ENCODE data around the gene OR4F15.
"Not testable (repeated sequence)": the region's sequence is repeated elsewhere in the genome, so short reads cannot be mapped to it uniquely, and the experiment has no call there.

Gene OR4F15

DNA sequence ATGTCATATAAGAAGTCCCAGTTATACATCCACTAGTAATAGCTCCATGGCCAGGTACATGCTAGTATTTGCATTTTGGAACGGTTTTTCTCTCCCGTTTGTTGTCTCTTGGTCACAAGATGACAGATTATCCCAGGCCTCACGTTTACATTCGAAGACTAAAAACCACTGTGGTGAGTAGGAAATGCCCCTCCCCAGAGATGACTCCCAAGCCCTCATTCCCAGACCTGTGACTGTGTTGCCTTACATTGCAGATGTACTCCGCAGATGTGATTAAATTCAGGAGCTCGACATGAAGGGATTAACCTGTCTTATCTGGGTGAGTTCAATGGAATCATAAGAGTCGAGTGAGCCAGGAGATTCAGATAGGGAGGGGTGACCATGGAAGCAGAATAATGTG, 18.0 kb upstream of the OR4F15 start:
- H3K4me1 ChIP-seq (ENCODE audit: control insufficient read depth in 1 of 2, insufficient read depth in 1 of 2, low read depth in 1 of 2, low read length in 1 of 2); H3K27ac ChIP-seq; H3K9me3 ChIP-seq; H3K36me3 ChIP-seq; H3K4me3 ChIP-seq (ENCODE audit: low read depth in 1 of 2, low read length in 1 of 2): not testable (repeated sequence)
- H3K27me3 ChIP-seq: peaks cover 18% of the 10 kb centered on the region

DNA sequence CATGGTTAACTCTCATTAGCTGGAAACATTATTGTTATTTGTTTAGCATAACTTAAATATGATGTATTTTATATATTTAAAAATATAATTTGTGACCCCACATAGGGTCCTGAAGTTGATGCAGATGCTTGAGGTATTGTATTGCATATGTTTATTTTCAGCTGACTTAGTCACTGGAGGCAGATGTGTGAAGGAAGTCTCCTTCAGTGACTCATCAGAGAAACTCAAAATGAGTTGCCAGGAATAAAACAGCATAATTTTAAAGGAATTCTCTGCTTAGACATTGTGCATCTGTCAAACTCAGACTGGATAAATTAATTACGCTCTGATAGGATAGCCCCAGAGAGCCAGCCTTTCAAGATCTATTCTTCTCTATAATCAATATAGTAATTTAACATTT, 16.5 kb upstream of the OR4F15 start:
- Histone ChIP-seq H3K27me3 (peaks cover 12% of the 10 kb centered on the region), H3K9me3 (no peaks in the 10 kb centered on the region), H3K36me3 (no peaks in the 10 kb centered on the region), H3K4me1 (ENCODE audit: control insufficient read depth in 1 of 2, insufficient read depth in 1 of 2, low read depth in 1 of 2, low read length in 1 of 2) (no peaks in the 10 kb centered on the region), H3K27ac (no peak overlapping the region), H3K4me3 (ENCODE audit: low read depth in 1 of 2, low read length in 1 of 2) (no peak overlapping the region)
- TF ChIP-seq, protein P1, sequence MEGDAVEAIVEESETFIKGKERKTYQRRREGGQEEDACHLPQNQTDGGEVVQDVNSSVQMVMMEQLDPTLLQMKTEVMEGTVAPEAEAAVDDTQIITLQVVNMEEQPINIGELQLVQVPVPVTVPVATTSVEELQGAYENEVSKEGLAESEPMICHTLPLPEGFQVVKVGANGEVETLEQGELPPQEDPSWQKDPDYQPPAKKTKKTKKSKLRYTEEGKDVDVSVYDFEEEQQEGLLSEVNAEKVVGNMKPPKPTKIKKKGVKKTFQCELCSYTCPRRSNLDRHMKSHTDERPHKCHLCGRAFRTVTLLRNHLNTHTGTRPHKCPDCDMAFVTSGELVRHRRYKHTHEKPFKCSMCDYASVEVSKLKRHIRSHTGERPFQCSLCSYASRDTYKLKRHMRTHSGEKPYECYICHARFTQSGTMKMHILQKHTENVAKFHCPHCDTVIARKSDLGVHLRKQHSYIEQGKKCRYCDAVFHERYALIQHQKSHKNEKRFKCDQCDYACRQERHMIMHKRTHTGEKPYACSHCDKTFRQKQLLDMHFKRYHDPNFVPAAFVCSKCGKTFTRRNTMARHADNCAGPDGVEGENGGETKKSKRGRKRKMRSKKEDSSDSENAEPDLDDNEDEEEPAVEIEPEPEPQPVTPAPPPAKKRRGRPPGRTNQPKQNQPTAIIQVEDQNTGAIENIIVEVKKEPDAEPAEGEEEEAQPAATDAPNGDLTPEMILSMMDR (IDR thresholded peaks at IDR 0.05): no peak

DNA sequence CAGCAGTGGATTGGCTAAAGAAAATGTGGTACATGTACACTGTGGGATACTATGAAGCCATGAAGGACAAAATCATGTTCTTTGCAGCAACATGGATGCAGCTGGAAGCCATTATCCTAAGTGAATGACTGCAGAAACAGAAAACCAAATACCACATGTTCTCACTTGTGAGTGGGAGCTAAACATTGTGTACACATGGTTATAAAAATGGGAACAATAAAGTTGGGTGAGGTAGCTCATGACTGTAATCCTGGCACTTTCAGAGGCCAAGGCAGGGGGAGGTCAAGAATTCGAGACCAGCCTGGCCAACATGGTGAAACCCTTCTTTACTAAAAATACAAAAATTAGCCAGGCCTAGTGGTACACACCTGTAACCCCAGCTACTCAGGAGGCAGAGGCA, 12.3 kb upstream of the OR4F15 start:
- Histone ChIP-seq H3K4me3 (ENCODE audit: low read depth in 1 of 2, low read length in 1 of 2) (no peak overlapping the region), H3K9me3 (no peaks in the 10 kb centered on the region), H3K27me3 (peaks cover 8% of the 10 kb centered on the region), H3K36me3 (no peaks in the 10 kb centered on the region), H3K4me1 (ENCODE audit: control insufficient read depth in 1 of 2, insufficient read depth in 1 of 2, low read depth in 1 of 2, low read length in 1 of 2) (no peaks in the 10 kb centered on the region), H3K27ac (no peak overlapping the region)
- TF ChIP-seq, protein P1 (IDR thresholded peaks at IDR 0.05): no peak

DNA sequence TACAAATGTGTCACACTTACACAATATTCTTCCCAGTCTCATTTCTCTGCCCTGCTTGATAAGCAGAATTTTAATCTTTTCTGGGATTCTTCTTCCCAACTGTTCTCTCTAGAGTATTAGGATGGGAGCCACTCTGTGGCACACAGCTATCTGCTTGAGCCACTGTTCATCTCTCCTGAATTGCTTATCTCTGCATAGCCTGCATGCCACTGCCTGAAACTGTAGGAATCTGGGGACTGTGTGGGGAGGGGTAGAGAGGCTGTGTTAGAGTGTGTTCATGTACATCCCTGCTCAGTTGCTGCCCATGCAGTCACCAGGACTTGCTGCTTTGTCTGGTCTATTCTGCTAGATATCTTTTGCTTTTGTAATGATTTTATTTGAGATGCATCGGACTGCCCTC, 11.0 kb upstream of the OR4F15 start:
- Histone ChIP-seq H3K36me3 (no peaks in the 10 kb centered on the region), H3K27me3 (peaks cover 5% of the 10 kb centered on the region), H3K9me3 (no peaks in the 10 kb centered on the region), H3K27ac (no peak overlapping the region), H3K4me3 (ENCODE audit: low read depth in 1 of 2, low read length in 1 of 2) (no peak overlapping the region), H3K4me1 (ENCODE audit: control insufficient read depth in 1 of 2, insufficient read depth in 1 of 2, low read depth in 1 of 2, low read length in 1 of 2) (no peaks in the 10 kb centered on the region)
- TF ChIP-seq, protein P1 (IDR thresholded peaks at IDR 0.05): no peak

DNA sequence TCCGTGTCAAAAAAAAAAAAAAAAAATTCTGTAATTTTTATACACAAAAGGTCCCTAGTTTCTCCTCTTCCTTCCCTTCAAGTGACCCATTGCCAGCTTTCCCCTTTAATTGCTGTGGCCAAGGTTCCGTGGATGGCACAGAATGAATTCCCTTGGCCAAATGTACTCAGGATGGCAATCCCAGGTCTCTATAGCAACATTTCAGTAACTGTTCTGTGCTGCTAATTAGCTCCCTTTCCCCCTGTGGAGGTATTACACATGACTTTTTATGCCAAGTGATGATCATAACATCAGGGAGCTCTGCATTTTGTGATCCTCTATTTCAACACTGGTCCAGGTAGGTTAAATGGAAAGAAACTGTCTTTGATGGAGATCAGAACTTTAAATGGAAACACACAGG, 8.8 kb upstream of the OR4F15 start, which contains the start of gene OR4F6:
Gene OR4F6, plus strand, starts transcription at position 301 of the 400 bp plus-strand sequence. CDS start 2,211 bp downstream, outside the sequence.
- H3K9me3 ChIP-seq: no peaks in the 10 kb centered on the region
- no peak within 1 kb of the TSS for H3K27ac ChIP-seq
- H3K27me3 ChIP-seq: peaks cover 5% of the 10 kb centered on the region
- no peak within 1 kb of the TSS for H3K4me3 ChIP-seq (ENCODE audit: low read depth in 1 of 2, low read length in 1 of 2)
- H3K36me3 ChIP-seq: no peaks in the 10 kb centered on the region
- TF ChIP-seq, protein P1 (IDR thresholded peaks at IDR 0.05): no peak
- H3K4me1 ChIP-seq (ENCODE audit: control insufficient read depth in 1 of 2, insufficient read depth in 1 of 2, low read depth in 1 of 2, low read length in 1 of 2): no peaks in the 10 kb centered on the region

DNA sequence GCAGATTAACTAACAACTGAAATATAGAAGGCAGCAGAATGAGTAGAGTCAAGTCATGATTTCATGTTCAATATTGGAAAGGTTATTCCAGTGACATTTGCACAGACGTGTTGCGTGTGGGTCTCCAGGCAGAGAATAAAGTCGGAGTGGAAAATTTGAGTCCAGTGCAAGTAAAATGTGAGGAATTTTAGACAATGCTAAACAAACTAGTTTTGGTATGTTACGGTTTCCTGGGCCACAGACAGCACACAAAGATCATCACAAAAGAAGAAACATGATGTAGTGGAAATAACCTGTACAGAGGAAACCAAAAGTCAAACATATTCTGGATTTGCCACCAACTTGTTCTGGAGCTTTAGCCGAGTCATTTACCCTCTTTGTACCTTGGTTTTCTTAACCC, 8.3 kb upstream of the OR4F15 start:
- Histone ChIP-seq H3K4me3 (ENCODE audit: low read depth in 1 of 2, low read length in 1 of 2) (no peak overlapping the region), H3K9me3 (no peaks in the 10 kb centered on the region), H3K36me3 (no peaks in the 10 kb centered on the region), H3K4me1 (ENCODE audit: control insufficient read depth in 1 of 2, insufficient read depth in 1 of 2, low read depth in 1 of 2, low read length in 1 of 2) (no peaks in the 10 kb centered on the region), H3K27me3 (peaks cover 5% of the 10 kb centered on the region), H3K27ac (no peak overlapping the region)
- TF ChIP-seq, protein P1 (IDR thresholded peaks at IDR 0.05): no peak

Measured in neutrophil (primary cell).